Right lung (tissue), 10 donors: Measurements from ENCODE around the gene FAM162A. TPM values are rescaled to one million over a fixed set of nuclear protein-coding genes. Genes with fewer than 3 reads are reported as not detected.
A peak's percentile ranks its signal among the peaks of the same experiment; 100 is the strongest.
"Not testable (repeated sequence)": the region's sequence is repeated elsewhere in the genome, so short reads cannot be mapped to it uniquely, and the experiment has no call there.

Experiments
- DNase-seq, 2 donors: peaks; one replicate each; pipeline ENCODE4 v3.0.0-alpha.2; 2013
- long read RNA-seq, 8 donors: transcript quantifications; one replicate each; lab custom pipeline, GENCODE V29; 2026
- polyA plus RNA-seq, 5 donors: library from polyadenylated mRNA; unstranded; fragments of 120-200 nt; gene quantifications; one replicate each; pipeline versions ENCODE4 v1.2.1 to v1.2.3, GENCODE V29; 2013; ENCODE audit warnings: inconsistent platforms in 1 of 5, low replicate concordance in 1 of 5; ENCODE audit not compliant: insufficient read length in 5 of 5, insufficient read depth in 1 of 5

Gene FAM162A, protein sequence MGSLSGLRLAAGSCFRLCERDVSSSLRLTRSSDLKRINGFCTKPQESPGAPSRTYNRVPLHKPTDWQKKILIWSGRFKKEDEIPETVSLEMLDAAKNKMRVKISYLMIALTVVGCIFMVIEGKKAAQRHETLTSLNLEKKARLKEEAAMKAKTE
- polyA plus RNA-seq, result 10 to 100 TPM; 35.8 to 54.4 (median 42.9) TPM
- long read RNA-seq, donor 1, transcript FAM162A-203 (5 exons, 3,052 nt), result major isoform, 51 of 61 reads
- long read RNA-seq, donor 1, partial matches to known transcripts, result 10 of 61 reads
- long read RNA-seq, donor 1, other reads (novel, unspliced or antisense), result 0 of 61 reads
- long read RNA-seq, donor 2, transcript FAM162A-203 (5 exons, 3,052 nt), result major isoform, 27 of 27 reads
- long read RNA-seq, donor 2, partial matches to known transcripts, result 0 of 27 reads
- long read RNA-seq, donor 2, other reads (novel, unspliced or antisense), result 0 of 27 reads
- long read RNA-seq, donor 3, transcript FAM162A-203 (5 exons, 3,052 nt), result major isoform, 38 of 43 reads
- long read RNA-seq, donor 3, partial matches to known transcripts, result 5 of 43 reads
- long read RNA-seq, donor 3, other reads (novel, unspliced or antisense), result 0 of 43 reads
- long read RNA-seq, donor 4, transcript FAM162A-203 (5 exons, 3,052 nt), result major isoform, 27 of 30 reads
- long read RNA-seq, donor 4, partial matches to known transcripts, result 0 of 30 reads
- long read RNA-seq, donor 4, other reads (novel, unspliced or antisense), result 0 of 30 reads
- long read RNA-seq, donor 5, transcript FAM162A-203 (5 exons, 3,052 nt), result major isoform, 44 of 54 reads
- long read RNA-seq, donor 5, partial matches to known transcripts, result 7 of 54 reads
- long read RNA-seq, donor 5, other reads (novel, unspliced or antisense), result 0 of 54 reads
- long read RNA-seq, donor 6, transcript FAM162A-203 (5 exons, 3,052 nt), result major isoform, 39 of 49 reads
- long read RNA-seq, donor 6, partial matches to known transcripts, result 8 of 49 reads
- long read RNA-seq, donor 6, other reads (novel, unspliced or antisense), result 0 of 49 reads
- long read RNA-seq, donor 7, transcript FAM162A-203 (5 exons, 3,052 nt), result major isoform, 26 of 45 reads
- long read RNA-seq, donor 7, partial matches to known transcripts, result 19 of 45 reads
- long read RNA-seq, donor 7, other reads (novel, unspliced or antisense), result 0 of 45 reads
- long read RNA-seq, donor 8, transcript FAM162A-203 (5 exons, 3,052 nt), result major isoform, 13 of 13 reads
- long read RNA-seq, donor 8, partial matches to known transcripts, result 0 of 13 reads
- long read RNA-seq, donor 8, other reads (novel, unspliced or antisense), result 0 of 13 reads

DNA sequence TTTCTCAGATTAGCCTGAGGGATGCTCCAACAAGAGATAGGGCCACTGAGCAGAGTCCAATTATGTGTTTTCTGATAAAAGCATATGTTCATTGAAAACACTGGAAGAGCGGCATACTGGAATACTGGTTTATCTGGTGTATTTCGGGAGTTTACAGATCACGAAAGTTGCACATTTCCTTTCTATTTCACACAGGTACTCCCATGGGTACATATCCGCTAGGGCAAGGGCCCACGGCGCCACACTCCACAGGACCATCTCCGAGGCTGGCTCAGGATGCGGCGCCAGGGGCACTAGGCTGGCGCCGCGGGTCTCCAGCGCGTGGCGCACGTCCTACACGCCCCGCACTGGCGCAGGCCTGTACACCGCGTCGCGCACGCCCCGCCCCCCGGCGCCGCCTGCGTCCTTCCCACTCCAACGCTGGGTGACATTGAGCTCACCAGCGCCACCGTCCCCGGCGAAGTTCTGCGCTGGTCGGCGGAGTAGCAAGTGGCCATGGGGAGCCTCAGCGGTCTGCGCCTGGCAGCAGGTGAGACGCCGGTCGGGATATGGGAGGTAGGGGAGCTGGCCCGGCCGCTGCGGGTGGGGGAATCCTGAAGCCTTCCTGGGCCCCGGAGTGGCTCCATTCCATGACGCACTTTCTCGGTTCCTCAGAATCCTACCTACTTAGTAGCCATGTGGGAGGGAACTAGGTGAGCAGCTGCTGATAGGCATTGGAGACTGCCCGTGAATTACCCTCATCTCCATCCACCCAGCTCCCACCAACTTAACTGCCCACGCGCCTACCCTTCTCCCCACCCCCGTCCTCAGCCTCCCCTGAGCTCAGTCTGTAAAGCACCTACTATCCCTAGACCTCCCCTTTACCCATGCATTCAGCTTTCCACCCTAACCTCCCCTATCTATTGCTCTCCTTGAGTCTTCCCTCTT, at the start of gene FAM162A:
Gene FAM162A, plus strand, starts transcription at position 412 of the 927 bp plus-strand sequence. Its CDS starts 84 bp downstream, at position 496.
- DNase-seq, result peak; percentile 93 to 95

DNA sequence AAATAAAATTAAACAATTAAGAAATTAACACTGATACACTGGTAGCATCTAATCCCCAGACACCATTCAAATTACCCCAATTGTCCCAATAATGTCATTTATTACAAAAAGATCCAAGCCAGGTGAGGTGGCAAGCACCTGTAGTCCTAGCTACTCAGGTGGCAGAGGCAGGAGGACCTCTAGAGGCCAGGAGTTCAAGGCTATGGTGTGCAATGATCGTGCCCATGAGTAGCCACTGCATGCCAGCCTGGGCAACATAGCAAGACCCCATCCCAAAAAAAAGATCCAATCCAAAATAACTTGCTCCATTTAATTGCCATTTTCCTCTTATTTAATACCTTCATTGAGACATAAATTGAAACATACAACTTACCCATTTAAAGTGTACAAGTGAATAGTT, 41.2 kb upstream of the FAM162A start:
- DNase-seq, result no peak

DNA sequence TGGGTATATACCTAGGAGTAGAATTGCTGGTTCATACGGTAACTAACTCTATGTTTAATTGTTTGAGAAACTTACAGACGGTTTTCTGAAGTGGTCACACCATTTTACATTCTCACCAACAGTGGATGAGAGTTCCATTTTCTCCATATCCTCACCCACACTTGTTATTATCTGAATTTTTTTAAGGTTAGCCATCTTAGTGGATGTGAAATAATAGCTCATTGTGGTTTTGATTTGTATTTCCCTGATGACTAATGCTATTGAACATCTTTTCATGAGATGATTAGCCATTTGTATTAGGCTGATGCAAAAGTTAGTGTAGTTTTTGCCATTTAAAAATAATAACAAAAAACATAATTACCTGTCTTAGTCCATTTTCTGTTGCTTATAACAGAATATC, 40.3 kb upstream of the FAM162A start:
- DNase-seq, result no peak

DNA sequence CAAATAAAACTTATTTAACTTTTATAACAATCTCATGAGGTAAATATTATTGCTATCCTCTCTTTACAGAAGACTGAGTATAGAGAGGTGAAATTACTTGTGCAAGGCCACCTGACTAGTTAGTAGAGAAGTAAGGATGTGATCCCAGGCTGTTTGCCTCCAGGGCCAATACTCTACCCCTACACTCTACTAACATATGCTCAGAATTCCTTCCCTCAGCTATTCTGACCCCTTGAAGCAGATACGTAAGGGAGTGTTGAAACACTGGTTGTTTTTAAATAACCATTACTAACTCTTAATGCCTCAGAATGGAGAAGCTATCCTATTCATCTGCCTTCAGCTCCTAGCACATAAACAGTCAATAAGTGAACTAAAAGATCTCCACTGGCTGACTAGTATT, 34.8 kb upstream of the FAM162A start:
- no peak for DNase-seq

DNA sequence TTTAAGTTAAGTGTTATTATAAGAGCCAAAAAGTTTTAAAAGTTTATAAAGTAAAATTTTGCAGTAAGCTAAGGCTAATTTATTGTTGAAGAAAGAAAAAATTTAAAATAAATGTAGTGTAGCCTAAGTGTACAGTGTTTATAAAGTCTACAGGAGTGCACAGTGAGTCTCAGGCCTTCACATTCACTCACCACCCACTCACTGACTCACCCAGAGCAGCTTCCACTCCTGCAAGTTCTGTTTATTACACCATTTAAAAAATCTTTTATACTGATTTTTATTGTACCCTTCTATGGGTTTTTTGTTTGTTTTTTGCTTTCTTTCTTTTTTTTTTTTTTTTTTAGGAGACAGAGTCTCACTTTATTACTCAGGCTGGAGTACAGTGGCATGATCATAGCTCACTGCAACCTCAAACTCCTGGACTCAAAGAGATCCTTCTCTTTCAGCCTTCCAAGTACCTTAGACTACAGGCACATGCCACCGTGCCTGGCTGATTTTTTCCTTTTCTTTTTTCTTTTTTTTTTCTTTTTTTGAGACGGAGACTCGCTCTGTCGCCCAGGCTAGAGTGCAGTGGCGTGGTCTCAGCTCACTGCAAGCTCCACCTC, 33.1 kb upstream of the FAM162A start:
- no peak for DNase-seq

DNA sequence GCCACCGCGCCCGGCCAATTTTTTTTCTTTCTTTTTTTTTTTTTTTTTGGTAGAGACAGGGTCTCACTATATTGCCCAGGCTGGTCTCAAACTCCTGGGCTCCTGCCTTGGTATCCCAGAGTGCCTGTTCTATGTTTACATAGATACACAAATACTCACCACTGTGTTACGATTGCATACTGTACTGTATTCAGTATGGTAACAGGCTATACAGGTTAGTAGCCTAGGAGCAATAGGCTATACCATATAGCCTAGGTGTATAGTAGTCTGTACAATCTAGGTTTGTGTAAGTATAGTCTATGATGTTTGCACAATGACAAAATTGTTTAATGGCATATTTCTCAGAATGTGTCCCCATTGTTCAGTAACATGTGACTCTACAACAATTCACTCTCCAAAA, 32.4 kb upstream of the FAM162A start:
- DNase-seq, result no peak

DNA sequence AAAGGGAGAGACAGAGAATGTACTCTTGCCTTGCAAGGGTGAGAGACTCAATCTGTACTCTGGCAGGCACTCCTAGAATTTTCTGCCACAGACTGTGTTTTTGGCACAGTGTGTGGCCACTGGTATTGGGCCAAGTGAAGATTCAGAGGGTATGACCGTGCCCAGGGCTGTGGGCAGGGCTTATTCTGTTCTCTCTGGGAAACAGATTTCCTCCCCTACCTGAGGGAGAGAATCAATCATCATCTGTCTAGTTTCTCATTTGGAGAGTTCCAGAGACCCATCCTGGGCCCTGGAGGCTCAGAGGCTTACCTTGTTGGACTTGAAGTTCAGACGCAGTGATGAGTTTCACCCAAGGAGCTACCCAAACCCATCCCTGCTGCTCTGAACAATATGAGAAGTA, 30.8 kb upstream of the FAM162A start:
- no peak for DNase-seq

DNA sequence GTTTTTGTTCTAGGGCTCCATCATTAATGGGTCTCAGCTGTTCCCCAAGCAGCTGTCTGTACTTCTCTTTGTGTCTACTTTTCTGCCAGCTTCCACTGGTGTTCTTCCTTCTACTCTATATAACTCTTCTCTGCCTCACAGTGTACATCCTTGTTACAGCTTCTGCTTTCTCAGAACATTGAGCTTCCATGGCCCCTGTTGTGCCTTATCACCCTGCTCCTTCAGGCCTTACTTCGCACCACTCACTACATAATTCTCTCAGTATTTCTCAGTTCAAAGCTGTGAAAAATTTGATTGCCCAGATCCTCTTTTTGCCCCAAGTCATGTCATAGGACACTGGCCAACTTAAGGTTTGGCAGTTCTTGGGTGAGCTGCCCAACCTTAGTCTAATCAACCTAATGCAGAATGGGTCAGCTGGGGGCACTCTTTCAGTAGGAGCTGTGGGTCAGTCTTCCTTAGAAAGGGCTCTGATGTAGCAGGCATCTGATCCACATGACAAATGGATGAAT, 30.0 kb upstream of the FAM162A start:
- no peak for DNase-seq

DNA sequence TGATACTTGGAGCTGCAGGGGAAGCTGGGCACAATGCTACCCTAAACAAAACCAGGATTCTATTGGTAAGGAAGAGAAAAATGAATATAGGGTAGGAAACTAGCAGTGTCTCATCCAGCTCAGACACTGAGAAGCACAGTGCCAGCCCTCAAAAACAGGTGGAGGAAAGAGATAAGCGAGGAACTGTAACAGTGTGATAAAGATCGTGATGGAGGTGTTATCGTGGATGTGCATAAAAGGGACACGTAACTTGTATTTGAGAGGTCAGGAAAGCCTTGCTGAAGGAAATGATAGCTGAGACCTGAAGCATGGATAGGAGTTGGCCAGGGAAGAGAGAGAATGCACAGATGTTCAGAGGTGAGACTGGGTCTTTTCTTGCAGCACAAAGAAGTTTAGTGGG, 28.4 kb upstream of the FAM162A start:
- DNase-seq, result no peak

DNA sequence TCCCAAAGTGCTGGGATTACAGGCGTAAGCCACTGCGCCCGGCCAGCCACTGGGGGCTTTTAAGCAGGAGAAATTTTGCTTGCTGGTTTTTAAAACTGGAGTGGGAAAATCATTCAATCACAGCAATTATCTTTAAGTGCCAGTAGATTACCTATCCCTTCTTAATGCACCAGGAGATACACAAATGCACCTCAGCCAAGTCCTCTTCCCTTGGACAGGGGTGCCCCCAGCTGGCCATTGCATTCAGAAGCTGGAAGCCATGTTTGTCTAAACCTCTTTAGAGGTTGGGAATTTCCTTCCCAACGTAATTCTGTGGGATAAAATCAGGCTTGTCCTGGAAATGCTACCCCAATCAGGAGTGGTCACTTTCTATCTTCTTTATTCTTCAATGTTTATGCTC, 27.6 kb upstream of the FAM162A start:
- peak; percentile 13 to 23 for DNase-seq

DNA sequence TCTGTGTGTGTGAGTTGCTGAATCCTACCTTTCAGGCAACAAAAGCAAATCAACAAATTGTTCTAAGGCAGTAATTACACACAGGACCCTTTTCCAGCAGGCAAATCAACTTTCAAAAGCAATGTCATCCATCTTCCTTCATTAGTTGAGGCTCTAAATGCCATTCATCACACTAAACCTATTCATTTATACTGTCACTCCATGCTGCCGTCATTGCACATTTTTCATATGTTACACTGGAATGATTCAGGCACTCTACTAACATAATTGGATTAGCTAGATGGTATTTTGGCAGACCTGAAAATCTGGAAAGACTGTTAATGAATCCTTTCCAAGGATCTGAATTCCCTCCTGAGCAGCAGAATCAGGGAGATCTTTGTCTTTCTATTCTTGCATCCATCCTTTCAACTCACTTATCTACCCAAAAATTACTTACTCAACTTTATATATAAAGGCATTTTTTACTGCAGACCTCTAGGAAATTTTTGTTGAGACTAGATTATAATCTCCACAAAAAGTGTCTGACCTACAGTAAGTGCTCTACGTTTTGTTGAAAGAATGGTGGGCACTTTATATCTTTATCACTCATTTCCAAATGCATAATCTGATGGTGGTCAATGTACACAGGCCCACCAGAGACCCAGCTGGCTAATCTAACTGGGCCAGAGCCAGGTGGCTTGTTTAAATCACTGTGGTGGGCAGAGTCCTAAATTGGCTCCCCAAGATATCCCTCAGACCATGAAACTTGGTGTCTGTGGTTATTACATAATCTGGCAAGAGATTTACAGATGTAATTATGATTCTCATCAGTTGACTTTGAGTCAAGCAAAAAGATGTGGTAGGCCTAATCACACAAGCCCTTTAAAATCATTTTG, 25.9 kb upstream of the FAM162A start:
- no peak for DNase-seq

DNA sequence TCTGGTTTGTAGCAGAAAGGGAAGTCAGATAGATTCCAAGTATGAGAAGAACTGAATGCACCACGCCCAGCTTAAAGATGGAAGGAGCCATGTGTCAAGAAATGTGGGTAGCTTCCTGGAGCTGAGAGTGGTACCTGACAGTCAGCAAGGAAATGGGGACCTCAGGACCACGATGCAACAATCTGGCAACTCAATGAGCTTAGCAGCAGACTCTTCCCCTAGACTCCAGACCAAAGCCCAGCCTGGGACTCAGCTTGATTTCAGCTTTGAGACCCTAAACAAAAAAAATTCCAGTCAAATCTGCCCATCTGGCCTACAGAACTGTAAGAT, 25.3 kb upstream of the FAM162A start:
- DNase-seq, result no peak

DNA sequence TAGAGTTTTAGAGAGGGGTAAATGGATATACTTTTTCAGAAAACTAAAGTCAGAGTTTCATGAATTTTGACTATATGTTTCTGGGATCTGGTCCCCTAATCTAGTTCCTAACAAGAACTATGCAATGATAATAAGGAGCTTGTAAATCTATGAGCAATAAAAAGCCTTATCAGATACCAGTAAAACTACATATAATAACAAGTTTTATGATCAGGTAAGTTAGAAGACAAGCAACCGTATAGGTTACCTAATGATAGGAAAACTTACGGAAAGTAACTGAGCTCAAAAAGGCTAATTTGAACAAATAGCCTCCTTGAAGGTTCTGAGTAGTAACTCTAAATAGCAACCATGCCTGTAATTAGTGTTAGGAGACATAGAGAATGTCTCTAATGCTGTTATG, 22.0 kb upstream of the FAM162A start:
- DNase-seq, result no peak

DNA sequence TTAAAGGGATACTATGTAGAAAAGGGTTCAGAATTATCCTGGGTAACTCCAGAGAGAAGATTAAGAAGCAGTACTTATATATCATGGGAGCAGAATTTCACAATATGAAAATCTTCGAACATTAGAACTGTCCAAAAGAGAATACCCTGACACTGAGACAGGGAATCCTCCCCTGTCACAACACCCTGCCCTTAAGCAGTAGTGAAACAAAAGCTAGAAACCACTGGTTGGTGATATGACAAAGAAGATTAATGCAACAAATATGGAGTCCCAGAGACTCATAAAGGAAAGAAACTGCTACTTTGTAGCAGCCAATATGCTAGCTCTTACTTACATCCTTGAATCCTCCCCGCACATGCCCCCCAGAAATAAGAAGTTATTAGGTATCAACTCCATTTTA, 19.5 kb upstream of the FAM162A start:
- DNase-seq, result no peak

DNA sequence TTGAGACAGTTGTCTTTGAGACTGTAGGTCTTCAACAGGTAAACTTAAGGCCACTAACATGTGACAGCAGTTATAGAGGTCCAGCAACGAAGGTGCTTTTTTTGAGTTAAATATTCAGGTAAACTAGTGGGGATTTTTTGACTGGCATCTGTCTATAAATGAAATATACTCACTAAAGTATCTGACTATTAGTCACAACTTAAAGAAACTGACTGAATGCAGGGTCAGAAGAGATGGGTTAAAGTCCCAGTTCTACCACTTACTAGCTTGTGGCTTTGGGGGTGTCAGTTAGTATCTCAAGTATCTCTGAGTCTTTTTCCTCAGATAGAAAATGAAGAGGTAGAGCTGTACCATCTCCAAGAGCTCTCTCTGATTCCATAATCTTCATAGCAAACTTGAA, 18.9 kb upstream of the FAM162A start:
- DNase-seq, result no peak

DNA sequence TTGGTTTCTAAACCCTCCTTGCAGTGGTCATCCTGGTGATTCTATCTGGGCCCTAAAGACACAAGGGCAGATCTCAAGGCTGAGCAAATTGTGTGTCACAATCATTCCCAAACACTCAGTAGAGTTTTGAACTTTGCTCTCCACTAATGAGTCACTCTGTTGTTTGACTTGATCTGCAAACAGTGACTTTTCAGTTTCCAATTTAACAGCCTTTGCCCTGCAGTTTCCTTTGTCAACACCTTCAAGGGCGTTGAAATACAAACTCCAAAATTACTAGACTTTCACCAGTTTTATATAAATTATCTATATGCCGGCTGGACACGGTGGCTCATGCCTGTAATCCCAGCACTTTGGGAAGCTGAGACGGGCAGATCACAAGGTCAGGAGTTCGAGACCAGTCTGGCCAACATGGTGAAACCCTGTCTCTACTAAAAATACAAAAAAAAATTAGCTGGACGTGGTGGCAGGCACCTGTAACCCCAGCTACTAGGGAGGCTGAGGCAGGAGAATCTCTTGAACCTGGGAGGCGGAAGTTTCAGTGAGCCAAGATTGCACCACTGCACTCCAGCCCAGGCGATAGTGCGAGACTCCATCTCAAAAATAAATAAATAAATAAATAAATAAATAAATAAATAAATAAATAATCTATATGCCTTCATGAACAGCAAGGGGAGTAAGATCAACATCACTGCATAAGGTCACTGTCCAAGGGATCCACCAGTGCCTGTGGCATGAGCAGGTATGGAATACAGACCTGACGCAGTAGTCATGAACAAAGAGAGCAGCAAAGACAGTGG, 18.2 kb upstream of the FAM162A start:
- not testable (repeated sequence) for DNase-seq

DNA sequence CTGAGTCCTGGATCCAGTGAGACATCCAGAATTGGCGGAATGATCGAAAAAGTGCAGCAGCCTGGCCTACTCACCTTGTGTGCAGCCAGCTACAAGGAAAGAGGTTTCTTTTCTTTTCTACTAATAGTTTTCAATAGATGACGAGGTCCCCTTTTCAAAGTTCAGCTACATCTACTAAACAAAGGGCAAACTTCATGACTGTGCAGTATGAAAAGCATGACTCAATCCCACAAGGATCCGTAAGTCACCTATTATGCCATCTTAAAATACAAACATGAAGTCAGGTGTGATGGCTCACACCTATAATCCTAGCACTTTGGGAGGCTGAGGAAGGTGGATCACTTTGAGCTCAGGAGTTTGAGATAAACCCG, 17.6 kb upstream of the FAM162A start:
- DNase-seq, result no peak

DNA sequence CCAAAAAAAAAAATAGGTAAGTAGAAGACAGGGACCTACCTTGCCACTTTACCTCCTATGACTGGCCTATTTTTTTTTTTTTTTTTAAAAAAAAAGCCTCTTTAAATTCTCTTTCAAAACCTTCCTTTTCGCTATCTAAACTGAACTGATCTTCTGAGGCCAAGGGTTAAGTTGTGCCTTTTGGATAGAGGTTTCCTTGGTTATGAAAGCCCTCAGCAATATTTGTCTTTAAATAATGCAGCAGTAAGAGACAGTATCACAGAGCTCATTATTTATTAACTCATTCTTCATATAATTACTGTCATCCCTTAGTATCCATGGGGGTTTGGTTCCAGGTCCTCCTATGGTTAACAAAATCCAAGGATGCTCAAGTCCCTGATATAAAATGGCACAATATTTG, 9.9 kb upstream of the FAM162A start:
- DNase-seq, result no peak
